Posterior vena cava (tissue), 2 donors: Measurements from ENCODE around the gene KRT24. TPM values are rescaled to one million over a fixed set of nuclear protein-coding genes. Genes with fewer than 3 reads are reported as not detected.

Experiments used
- total RNA-seq, 2 donors: library from RNA; stranded (reverse); fragmentation: NEBNext Ultra II Directional; extraction: Animal tissue kit (Norgen Biotek cat#: 25700); gene quantifications; one replicate each; pipeline ENCODE4 v1.2.1, GENCODE V29; 2021
- donor health status: DM: yes; HTN: yes; CAD: no.
- donor health status: DM: yes; HTN: yes; CAD: no.

Gene KRT24
- total RNA-seq, 2 donors from 2014 or later, result not detected

Other genes starting within 250 kb of the KRT24 start
- under 1 TPM; 0.14 to 0.38 TPM for gene TNS4, start 202.1 kb downstream of the KRT24 start, total RNA-seq
- gene CCR7, start 138.3 kb downstream of the KRT24 start, total RNA-seq, result under 1 TPM; 0.46 to 0.62 TPM
- 100 to 1,000 TPM in 1 of 2 donors, 10 to 100 TPM in 1; 80.7 to 101 TPM for gene SMARCE1, start 55.9 kb downstream of the KRT24 start, total RNA-seq
- gene KRT222, start 38.6 kb downstream of the KRT24 start, total RNA-seq, result 1 to 10 TPM; 1.1 to 7.7 TPM
- gene KRT25, start 51.6 kb upstream of the KRT24 start, total RNA-seq, result not detected
- not detected for gene KRT26, start 68.4 kb upstream of the KRT24 start, total RNA-seq
- under 1 TPM in 1 of 2 donors, not detected in 1; 0.42 TPM for gene KRT27, start 78.8 kb upstream of the KRT24 start, total RNA-seq
- gene KRT28, start 96.2 kb upstream of the KRT24 start, total RNA-seq, result not detected
- gene KRT10, start 118.9 kb upstream of the KRT24 start, total RNA-seq, result 10 to 100 TPM; 36.9 to 44.9 TPM
- gene KRT12, start 163.5 kb upstream of the KRT24 start, total RNA-seq, result not detected
- gene KRT20, start 181.5 kb upstream of the KRT24 start, total RNA-seq, result not detected
- gene KRT23, start 233.9 kb upstream of the KRT24 start, total RNA-seq, result under 1 TPM; 0.24 to 0.37 TPM